GM12801 (cell line): ENCODE data around the gene NRXN2.

Source experiments
- TF ChIP-seq, protein P1 (sequence below): IDR thresholded peaks from one replicate; pipeline ENCODE4 v1.5.1; 2011; ENCODE audit warnings: control low read depth; ENCODE audit not compliant: insufficient read length; ENCODE audit errors: extremely low read depth

The NRXN2 gene

GRCh38 chr11:64650923-64651523 is 72.0 kb downstream of the NRXN2 start:
- TF ChIP-seq, protein P1, sequence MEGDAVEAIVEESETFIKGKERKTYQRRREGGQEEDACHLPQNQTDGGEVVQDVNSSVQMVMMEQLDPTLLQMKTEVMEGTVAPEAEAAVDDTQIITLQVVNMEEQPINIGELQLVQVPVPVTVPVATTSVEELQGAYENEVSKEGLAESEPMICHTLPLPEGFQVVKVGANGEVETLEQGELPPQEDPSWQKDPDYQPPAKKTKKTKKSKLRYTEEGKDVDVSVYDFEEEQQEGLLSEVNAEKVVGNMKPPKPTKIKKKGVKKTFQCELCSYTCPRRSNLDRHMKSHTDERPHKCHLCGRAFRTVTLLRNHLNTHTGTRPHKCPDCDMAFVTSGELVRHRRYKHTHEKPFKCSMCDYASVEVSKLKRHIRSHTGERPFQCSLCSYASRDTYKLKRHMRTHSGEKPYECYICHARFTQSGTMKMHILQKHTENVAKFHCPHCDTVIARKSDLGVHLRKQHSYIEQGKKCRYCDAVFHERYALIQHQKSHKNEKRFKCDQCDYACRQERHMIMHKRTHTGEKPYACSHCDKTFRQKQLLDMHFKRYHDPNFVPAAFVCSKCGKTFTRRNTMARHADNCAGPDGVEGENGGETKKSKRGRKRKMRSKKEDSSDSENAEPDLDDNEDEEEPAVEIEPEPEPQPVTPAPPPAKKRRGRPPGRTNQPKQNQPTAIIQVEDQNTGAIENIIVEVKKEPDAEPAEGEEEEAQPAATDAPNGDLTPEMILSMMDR, result no peak

GRCh38 chr11:64649291-64649697 is 73.7 kb downstream of the NRXN2 start:
- TF ChIP-seq, protein P1, result no peak

DNA sequence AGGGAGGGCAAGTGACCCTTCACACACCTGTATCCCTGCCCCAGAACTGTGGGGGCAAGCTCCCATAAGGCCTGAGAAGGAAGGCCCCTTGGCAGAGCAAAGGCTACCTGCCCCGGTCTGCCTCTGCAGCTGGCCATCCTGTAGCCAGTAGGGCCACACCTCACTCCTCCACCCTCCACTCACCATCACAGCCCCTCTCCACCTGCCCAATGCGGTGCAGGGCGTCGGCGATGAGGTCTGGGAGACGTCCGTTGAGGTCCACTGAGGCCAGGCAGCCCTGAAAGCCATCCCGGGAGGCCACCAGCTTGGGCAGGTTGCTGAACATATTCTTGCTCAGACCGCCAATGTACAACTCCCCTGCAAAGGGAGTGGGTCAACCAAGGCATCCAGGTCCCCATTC is 74.4 kb downstream of the NRXN2 start:
- TF ChIP-seq, protein P1, result no peak

- TF ChIP-seq, protein P1, result no peak
These were observed 75.8 kb downstream of the NRXN2 start for GRCh38 chr11:64647019-64647779.

- TF ChIP-seq, protein P1, result no peak
These were observed 78.2 kb downstream of the NRXN2 start for GRCh38 chr11:64644647-64645275.

GRCh38 chr11:64643920-64644646 is 78.9 kb downstream of the NRXN2 start:
- TF ChIP-seq, protein P1, result no peak
